Measurements from ENCODE around the gene NR4A1. TPM values are rescaled to one million over a fixed set of nuclear protein-coding genes. Genes with fewer than 3 reads are reported as not detected.
"Not testable (repeated sequence)": the region's sequence is repeated elsewhere in the genome, so short reads cannot be mapped to it uniquely, and the experiment has no call there.

The NR4A1 gene
- total and polyA plus RNA-seq, 4 donors = 48.2 to 677 (median 284) TPM

DNA sequence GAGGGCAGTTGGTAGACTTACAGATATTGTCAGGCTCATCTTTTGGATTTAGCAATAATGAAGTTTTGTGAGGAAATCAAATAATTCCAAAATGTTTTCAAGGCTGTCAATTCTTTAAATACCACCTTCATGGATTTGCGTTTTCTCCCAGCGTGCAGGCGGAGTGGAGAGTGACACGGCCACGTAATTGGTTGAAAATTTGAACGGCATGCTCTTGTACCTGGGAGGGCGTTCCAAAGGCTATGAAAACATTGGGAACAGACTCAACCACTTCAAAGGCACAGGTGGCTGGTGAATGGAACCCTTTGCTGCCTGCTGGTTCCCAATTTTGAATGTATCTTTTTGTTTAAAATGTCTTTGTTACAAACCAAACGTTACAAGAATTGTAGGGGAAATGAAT lies 40.6 kb downstream of the NR4A1 start:
- H3K27ac ChIP-seq (ENCODE audit: low read depth in 1 of 2, low read length in 2 of 2) = no peak overlapping the region
- WGBS, 2 donors = 65 to 66% methylated on average over 8 of the region's 8 CpGs
- ATAC-seq (ENCODE audit: low FRiP score) = no peak

DNA sequence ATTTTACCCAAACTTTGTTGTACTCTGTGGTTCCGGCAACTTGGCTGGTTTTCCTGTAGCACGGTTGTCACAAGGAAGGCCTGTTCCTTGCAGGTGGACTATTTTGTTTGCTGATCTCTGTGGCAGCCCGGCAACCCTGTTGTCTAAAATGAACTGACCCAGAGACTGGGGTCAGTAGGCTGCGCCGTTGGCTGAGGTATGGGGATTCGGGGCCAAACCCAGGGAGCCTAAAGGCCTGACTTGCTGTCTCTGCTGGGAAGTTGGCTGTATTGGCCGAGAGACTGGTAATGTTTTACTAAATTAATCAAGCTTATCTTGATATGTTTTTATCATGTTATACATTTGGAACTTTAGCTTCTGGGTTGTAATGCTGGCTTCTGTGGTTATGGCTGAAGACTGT lies 42.1 kb downstream of the NR4A1 start:
- no peaks in the 10 kb centered on the region for H3K4me1 ChIP-seq (ENCODE audit: control insufficient read depth in 1 of 2, insufficient read depth in 2 of 2, low read length in 2 of 2)
- H3K36me3 ChIP-seq (ENCODE audit: control insufficient read depth in 1 of 2, insufficient read depth in 2 of 2, low read length in 1 of 2) = no peaks in the 10 kb centered on the region
- no peak overlapping the region for H3K4me3 ChIP-seq (ENCODE audit: low read length in 2 of 2)
- H3K27me3 ChIP-seq (ENCODE audit: control insufficient read depth in 1 of 2, insufficient read depth in 2 of 2, low read length in 1 of 2) = no peaks in the 10 kb centered on the region
- no peak for ATAC-seq (ENCODE audit: low FRiP score)
- DNase-seq = no peak
- intact Hi-C loops (cut with DNase I) = no loop called here
- no peak overlapping the region for H3K27ac ChIP-seq (ENCODE audit: low read depth in 1 of 2, low read length in 2 of 2)
- peaks cover 2% of the 10 kb centered on the region for H3K9me3 ChIP-seq (ENCODE audit: control insufficient read depth, low read length)
- WGBS, 2 donors = 64 to 69% methylated on average over 7 of the region's 7 CpGs

More for the DNA sequence above, 40.6 kb downstream of the NR4A1 start:
- Histone ChIP-seq H3K27me3 (ENCODE audit: control insufficient read depth in 1 of 2, insufficient read depth in 2 of 2, low read length in 1 of 2) (no peaks in the 10 kb centered on the region), H3K36me3 (ENCODE audit: control insufficient read depth in 1 of 2, insufficient read depth in 2 of 2, low read length in 1 of 2) (no peaks in the 10 kb centered on the region), H3K4me3 (ENCODE audit: low read length in 2 of 2) (no peak overlapping the region), H3K4me1 (ENCODE audit: control insufficient read depth in 1 of 2, insufficient read depth in 2 of 2, low read length in 2 of 2) (no peaks in the 10 kb centered on the region), H3K9me3 (ENCODE audit: control insufficient read depth, low read length) (peaks cover 2% of the 10 kb centered on the region)
- DNase-seq = no peak
- intact Hi-C loops (cut with DNase I) = no loop called here

DNA sequence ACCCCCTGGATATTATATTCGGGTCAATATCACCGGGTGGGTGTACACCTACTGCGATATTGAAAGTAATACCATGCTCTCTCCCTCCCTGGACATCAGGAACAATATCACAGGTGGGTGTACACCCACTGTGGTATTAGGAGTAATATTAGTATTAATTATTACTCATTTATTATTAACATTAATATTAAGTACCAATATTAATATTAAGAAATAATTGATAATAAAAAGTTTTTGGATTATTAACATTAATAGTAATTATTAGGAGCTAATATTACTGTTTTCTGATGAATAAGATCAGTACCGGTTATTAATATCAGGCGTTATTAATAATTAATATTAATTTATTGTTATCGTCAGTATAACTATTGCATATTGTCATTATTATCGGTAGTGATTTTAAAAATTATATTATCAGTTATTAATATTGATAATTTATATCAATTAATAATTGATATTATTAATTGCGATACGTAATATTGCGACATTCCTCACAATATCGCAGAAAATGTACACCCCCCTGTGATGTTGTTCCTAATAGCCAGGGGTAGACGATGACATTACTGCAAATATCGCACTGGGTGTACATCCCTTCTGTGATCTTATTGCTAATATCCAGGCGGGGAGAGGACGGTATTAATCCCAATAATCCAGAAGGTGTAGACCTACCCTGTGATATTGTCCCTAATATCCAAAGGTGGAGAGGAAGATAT lies 45.2 kb downstream of the NR4A1 start:
- no peaks in the 10 kb centered on the region for H3K27me3 ChIP-seq (ENCODE audit: control insufficient read depth in 1 of 2, insufficient read depth in 2 of 2, low read length in 1 of 2)
- no peak overlapping the region for H3K27ac ChIP-seq (ENCODE audit: low read depth in 1 of 2, low read length in 2 of 2)

DNA sequence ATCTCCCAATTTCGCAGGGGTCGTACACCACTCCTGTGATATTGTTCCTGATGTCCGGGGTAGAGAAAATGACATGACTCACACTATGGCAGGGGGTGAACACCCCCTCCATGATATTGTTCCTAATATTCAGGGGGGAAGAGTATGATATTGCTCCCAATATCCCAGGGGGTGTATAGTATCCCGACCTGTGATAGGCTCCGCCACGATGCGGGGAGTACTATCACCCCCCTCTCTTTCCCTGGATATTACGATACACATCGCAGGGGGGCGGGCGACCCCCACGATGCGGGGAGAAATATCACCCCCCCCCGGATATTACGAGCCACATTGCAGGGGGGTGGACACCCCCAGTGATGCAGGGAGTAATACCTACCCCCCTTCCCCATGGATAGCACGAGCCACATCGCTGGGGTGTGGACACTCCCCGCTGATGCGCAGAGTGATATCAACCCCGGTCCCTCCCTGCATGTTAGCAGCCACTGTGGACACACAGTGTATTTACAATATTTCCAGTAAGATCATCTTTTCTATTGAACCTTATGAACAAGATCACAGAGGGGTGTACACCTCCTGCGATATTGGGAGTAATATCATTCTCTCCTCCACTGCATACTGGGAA lies 45.9 kb downstream of the NR4A1 start:
- Histone ChIP-seq H3K27me3 (ENCODE audit: control insufficient read depth in 1 of 2, insufficient read depth in 2 of 2, low read length in 1 of 2) (no peaks in the 10 kb centered on the region), H3K4me1 (ENCODE audit: control insufficient read depth in 1 of 2, insufficient read depth in 2 of 2, low read length in 2 of 2) (no peaks in the 10 kb centered on the region), H3K9me3 (ENCODE audit: control insufficient read depth, low read length) (peaks cover 2% of the 10 kb centered on the region), H3K4me3 (ENCODE audit: low read length in 2 of 2) (no peak overlapping the region), H3K36me3 (ENCODE audit: control insufficient read depth in 1 of 2, insufficient read depth in 2 of 2, low read length in 1 of 2) (no peaks in the 10 kb centered on the region), H3K27ac (ENCODE audit: low read depth in 1 of 2, low read length in 2 of 2) (no peak overlapping the region)
- ATAC-seq (ENCODE audit: low FRiP score) = no peak
- 86 to 89% methylated on average over 21 of the region's 21 CpGs for WGBS, 2 donors
- DNase-seq = peak in 1 of 2 donors; percentile 56
- intact Hi-C loops (cut with DNase I) = no loop called here

More for the DNA sequence above, 45.2 kb downstream of the NR4A1 start:
- peaks cover 2% of the 10 kb centered on the region for H3K9me3 ChIP-seq (ENCODE audit: control insufficient read depth, low read length)
- no peak for DNase-seq
- no peak overlapping the region for H3K4me3 ChIP-seq (ENCODE audit: low read length in 2 of 2)
- H3K36me3 ChIP-seq (ENCODE audit: control insufficient read depth in 1 of 2, insufficient read depth in 2 of 2, low read length in 1 of 2) = no peaks in the 10 kb centered on the region
- intact Hi-C loops (cut with DNase I) = no loop called here
- no peak for ATAC-seq (ENCODE audit: low FRiP score)
- no peaks in the 10 kb centered on the region for H3K4me1 ChIP-seq (ENCODE audit: control insufficient read depth in 1 of 2, insufficient read depth in 2 of 2, low read length in 2 of 2)
- WGBS, 2 donors = 90 to 93% methylated on average over 15 of the region's 15 CpGs

DNA sequence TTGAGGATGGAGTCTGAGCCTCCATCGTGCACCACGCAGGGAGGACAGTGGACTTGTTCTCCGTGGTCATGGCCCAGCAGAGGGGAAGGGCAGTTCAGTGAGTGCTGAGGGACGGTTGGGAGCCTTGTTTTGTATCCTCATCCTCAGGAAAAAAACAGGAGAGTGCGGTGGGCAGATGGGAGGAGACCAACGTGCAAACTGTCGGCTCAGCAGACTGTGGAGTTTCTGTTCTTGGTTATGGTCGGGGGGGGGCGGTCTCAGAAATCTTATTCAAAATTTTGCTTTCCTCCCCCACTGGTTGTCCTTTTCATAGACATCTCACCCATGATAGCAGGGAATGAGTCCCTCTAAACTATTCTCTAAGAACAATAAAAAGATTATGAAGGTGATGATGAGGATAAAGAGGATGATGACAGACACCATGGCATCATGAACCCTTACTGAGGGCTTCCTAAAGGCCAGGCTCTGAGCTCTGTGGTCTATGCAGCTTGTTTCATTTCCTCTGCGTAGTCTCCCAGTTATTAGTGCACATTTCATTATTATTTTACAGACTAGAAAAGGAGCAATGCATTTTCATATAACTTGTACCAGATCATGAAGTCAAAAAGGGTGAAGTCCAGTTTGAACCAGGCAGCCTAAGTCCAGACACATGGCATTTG lies 53.3 kb downstream of the NR4A1 start:
- intact Hi-C loops (cut with DNase I); H3K4me1 ChIP-seq (ENCODE audit: control insufficient read depth in 1 of 2, insufficient read depth in 2 of 2, low read length in 2 of 2); ATAC-seq (ENCODE audit: low FRiP score); H3K36me3 ChIP-seq (ENCODE audit: control insufficient read depth in 1 of 2, insufficient read depth in 2 of 2, low read length in 1 of 2); DNase-seq; H3K4me3 ChIP-seq (ENCODE audit: low read length in 2 of 2); H3K27me3 ChIP-seq (ENCODE audit: control insufficient read depth in 1 of 2, insufficient read depth in 2 of 2, low read length in 1 of 2); H3K27ac ChIP-seq (ENCODE audit: low read depth in 1 of 2, low read length in 2 of 2); H3K9me3 ChIP-seq (ENCODE audit: control insufficient read depth, low read length): not testable (repeated sequence)
- 63 to 65% methylated on average over 10 of the region's 10 CpGs for WGBS, 2 donors

Other genes starting within 250 kb of the NR4A1 start
- gene FIGNL2, start 202.7 kb upstream of the NR4A1 start, total RNA-seq = 1 to 10 TPM; 1.0 to 2.1 TPM
- under 1 TPM in 1 of 2 donors, not detected in 1; 0.08 TPM for gene FIGNL2, start 202.7 kb upstream of the NR4A1 start, polyA plus RNA-seq
- gene ANKRD33, start 163.3 kb upstream of the NR4A1 start, total RNA-seq = under 1 TPM in 1 of 2 donors, not detected in 1; 0.54 TPM
- not detected for gene ANKRD33, start 163.3 kb upstream of the NR4A1 start, polyA plus RNA-seq
- 10 to 100 TPM; 53.6 to 96.9 TPM for gene ACVRL1, start 143.9 kb upstream of the NR4A1 start, total RNA-seq
- gene ACVRL1, start 143.9 kb upstream of the NR4A1 start, polyA plus RNA-seq = 10 to 100 TPM in 1 of 2 donors, 1 to 10 TPM in 1; 3.4 to 13.5 TPM
- 10 to 100 TPM; 24.0 to 24.5 TPM for gene ACVR1B, start 99.7 kb upstream of the NR4A1 start, total RNA-seq
- gene ACVR1B, start 99.7 kb upstream of the NR4A1 start, polyA plus RNA-seq = 1 to 10 TPM; 2.3 to 6.9 TPM
- gene TAMALIN, start 44.5 kb upstream of the NR4A1 start, total RNA-seq = 100 to 1,000 TPM in 1 of 2 donors, 10 to 100 TPM in 1; 64.2 to 129 TPM
- gene TAMALIN, start 44.5 kb upstream of the NR4A1 start, polyA plus RNA-seq = 10 to 100 TPM in 1 of 2 donors, 1 to 10 TPM in 1; 7.1 to 13.8 TPM
- gene ATG101, start 18.5 kb downstream of the NR4A1 start, total RNA-seq = 10 to 100 TPM; 28.2 to 32.2 TPM
- gene ATG101, start 18.5 kb downstream of the NR4A1 start, polyA plus RNA-seq = 10 to 100 TPM; 40.9 to 44.0 TPM
- gene SMIM41, start 28.3 kb downstream of the NR4A1 start, total RNA-seq = under 1 TPM in 1 of 2 donors, not detected in 1; 0.84 TPM
- gene SMIM41, start 28.3 kb downstream of the NR4A1 start, polyA plus RNA-seq = not detected
- under 1 TPM; 0.12 to 0.71 TPM for gene KRT80, start 140.6 kb downstream of the NR4A1 start, total RNA-seq
- under 1 TPM in 1 of 2 donors, not detected in 1; 0.20 TPM for gene KRT80, start 140.6 kb downstream of the NR4A1 start, polyA plus RNA-seq
- 10 to 100 TPM in 1 of 2 donors, 1 to 10 TPM in 1; 8.7 to 17.3 TPM for gene KRT7, start 181.8 kb downstream of the NR4A1 start, total RNA-seq
- 100 to 1,000 TPM in 1 of 2 donors, 10 to 100 TPM in 1; 82.6 to 110 TPM for gene KRT7, start 181.8 kb downstream of the NR4A1 start, polyA plus RNA-seq
- gene KRT86, start 223.2 kb downstream of the NR4A1 start, total RNA-seq = under 1 TPM; 0.39 to 0.45 TPM
- 1 to 10 TPM; 2.1 to 3.2 TPM for gene KRT86, start 223.2 kb downstream of the NR4A1 start, polyA plus RNA-seq
- gene KRT81, start 240.1 kb downstream of the NR4A1 start, total RNA-seq = under 1 TPM in 1 of 2 donors, not detected in 1; 0.45 TPM
- gene KRT81, start 240.1 kb downstream of the NR4A1 start, polyA plus RNA-seq = 1 to 10 TPM in 1 of 2 donors, not detected in 1; 2.9 TPM